Fibroblast of lung (primary cell): ENCODE measurements around the gene NOC4L.

Experiments used
- CTCF ChIP-seq, 2 donors: IDR thresholded peaks in 1 of 2; conservative IDR thresholded peaks in 1 of 2; 1 replicate in 1 of 2; 2 replicates in 1 of 2; pipeline ENCODE4 v1.5.1; 2011 to 2012; ENCODE audit warnings: low read length in 2 of 2, control low read depth in 1 of 2, inconsistent platforms in 1 of 2, low read depth in 1 of 2, mild to moderate bottlenecking in 1 of 2
- EZH2 ChIP-seq: IDR thresholded peaks from 2 replicates; pipeline ENCODE4 v1.5.1; 2012; ENCODE audit warnings: low read length, control low read depth, mild to moderate bottlenecking; ENCODE audit errors: missing control alignments

- TF ChIP-seq CTCF (conservative IDR thresholded peaks at IDR 0.05 in 1 of 2, IDR thresholded peaks at IDR 0.05 in 1 of 2; ENCODE audit: low read depth in 1 of 2, low read length in 2 of 2): no peak
- TF ChIP-seq EZH2: no peak
Measured at GRCh38 chr12:132129007-132129406, 15.2 kb upstream of the NOC4L start.
